CD4-positive, alpha-beta T cell (primary cell): ENCODE data around the gene ATP2A3. TPM values are rescaled to one million over a fixed set of nuclear protein-coding genes. Genes with fewer than 3 reads are reported as not detected.

Experiments
- ATAC-seq: fragments of 200-7000 bp; cut with Tn5 transposase; one replicate; pipeline ENCODE4 v1.10.0; 2022; ENCODE audit warnings: mild to moderate bottlenecking; ENCODE audit not compliant: poor library complexity
- CTCF ChIA-PET: fragments of 350-600 bp; sonication (Branson Sonifier 250); formaldehyde crosslinking; loops from one replicate; lab custom pipeline; 2021; ENCODE audit warnings: antibody characterized with exemption, inconsistent platforms; lab: Charles Lee
- POLR2A ChIA-PET: fragments of 350-600 bp; sonication (Branson Sonifier 250); formaldehyde crosslinking; loops from one replicate; lab custom pipeline; 2021; ENCODE audit warnings: antibody characterized with exemption, inconsistent platforms; lab: Charles Lee
- DNase-seq, 14 experiments: peaks; one replicate each; pipeline ENCODE4 v3.0.0-alpha.2; 2013 to 2020; ENCODE audit warnings: mixed read lengths in 2 of 14
- H3K27ac ChIP-seq, 2 donors: one replicate each; pipeline versions ENCODE4 v1.5.1 to v1.7.0; 2013; ENCODE audit warnings: low read length in 2 of 2, low read depth in 1 of 2, mild to moderate bottlenecking in 1 of 2
- H3K27me3 ChIP-seq, 2 experiments: 1 replicate in 1 of 2; 2 replicates in 1 of 2; pipeline versions ENCODE4 v1.6.1 to v1.7.0; 2013; ENCODE audit warnings: low read length in 2 of 2, control low read depth in 1 of 2, mild to moderate bottlenecking in 1 of 2, moderate library complexity in 1 of 2; ENCODE audit not compliant: insufficient read depth in 2 of 2, control insufficient read depth in 1 of 2
- H3K36me3 ChIP-seq: one replicate; pipeline ENCODE4 v1.6.1; 2013; ENCODE audit warnings: low read length, control low read depth; ENCODE audit not compliant: insufficient read depth
- H3K4me1 ChIP-seq: one replicate; pipeline ENCODE4 v1.6.1; 2013; ENCODE audit warnings: low read length, control low read depth; ENCODE audit not compliant: insufficient read depth
- H3K4me3 ChIP-seq: one replicate; pipeline ENCODE4 v1.5.1; 2013; ENCODE audit warnings: mild to moderate bottlenecking, low read length, moderate library complexity
- H3K9me3 ChIP-seq, 2 experiments: 1 replicate in 1 of 2; 2 replicates in 1 of 2; pipeline versions ENCODE4 v1.6.1 to v1.7.0; 2013; ENCODE audit warnings: low read length in 2 of 2, mild to moderate bottlenecking in 2 of 2, control low read depth in 1 of 2, moderate library complexity in 1 of 2; ENCODE audit not compliant: control insufficient read depth in 1 of 2, insufficient read depth in 1 of 2
- H3K27ac Mint-ChIP-seq: one replicate; pipeline ENCODE4 v1.8.0; 2020; ENCODE audit warnings: mixed read lengths
- H3K27me3 Mint-ChIP-seq: one replicate; pipeline ENCODE4 v1.8.0; 2021; ENCODE audit warnings: mixed read lengths
- H3K36me3 Mint-ChIP-seq: one replicate; pipeline ENCODE4 v1.8.0; 2021; ENCODE audit warnings: low read depth, mixed read lengths
- H3K4me1 Mint-ChIP-seq: one replicate; pipeline ENCODE4 v1.8.0; 2021; ENCODE audit warnings: low read depth, mixed read lengths
- H3K4me3 Mint-ChIP-seq: one replicate; pipeline ENCODE4 v1.8.0; 2020; ENCODE audit warnings: mild to moderate bottlenecking, mixed read lengths
- H3K9me3 Mint-ChIP-seq: one replicate; pipeline ENCODE4 v1.8.0; 2020; ENCODE audit warnings: mixed read lengths
- intact Hi-C, 2 experiments: fragments of 100-400 bp; cut with DNase I in 1 of 2; cut with micrococcal nuclease in 1 of 2; formaldehyde crosslinking; loops; one replicate each; pipeline versions ENCODE4 v1.15.1 to v1.9.0; 2023 to 2025; cut with DNase I, micrococcal nuclease
- polyA plus RNA-seq, 2 donors: library from polyadenylated mRNA; unstranded; fragments of 120-200 nt; gene quantifications; one replicate each; pipeline ENCODE4 v1.2.1, GENCODE V29; 2013
- total RNA-seq, 174 experiments: library from RNA in 2 of 174; stranded (reverse) in 2 of 174; gene quantifications; one replicate each; pipeline ENCODE4 v1.2.3 and lab custom pipeline; 2021 to 2026
- TF ChIP-seq, protein P1 (sequence below): fragments of 200-600 bp; IDR thresholded peaks from one replicate; pipeline ENCODE4 v1.8.0; 2022; ENCODE audit warnings: antibody characterized with exemption, mild to moderate bottlenecking

The ATP2A3 gene
- total RNA-seq (100 to 1,000 TPM; 197 to 199 TPM), total RNA-seq (lab: John Stamatoyannopoulos, UW) (37.5 to 461 (median 222) reads per million in 172 experiments)
- polyA plus RNA-seq (2013, experiment 1 of 2), result 161 TPM
- polyA plus RNA-seq (2013, experiment 2 of 2), result 206 TPM

GRCh38 chr17:3964203-3965117 is at the start of gene ATP2A3:
TSS of gene ATP2A3 (minus strand) at chr17:3964437. CDS start at chr17:3964291, 146 bp downstream.
- Histone ChIP-seq H3K27me3 (no peaks in the 10 kb centered on the region), H3K27ac (peak within 1 kb of the TSS; percentile 57 to 84), H3K36me3 (peaks cover 14% of the 10 kb centered on the region), H3K4me3 (peak within 1 kb of the TSS; percentile 95), H3K4me1 (peaks cover 60% of the 10 kb centered on the region), H3K9me3 (no peaks in the 10 kb centered on the region)
- no peaks in the 10 kb centered on the region for H3K9me3 Mint-ChIP-seq
- no peaks in the 10 kb centered on the region for H3K27me3 Mint-ChIP-seq
- CTCF ChIA-PET, result interaction anchor here (1.2 to 2.7 kb wide), 6 partner anchors 30 to 227 kb away, joined by 3 to 9 read pairs (median 6); partner anchors contain the start of genes CAMKK1 and NCBP3
- POLR2A ChIA-PET, result interaction anchor here (0.6 to 5.6 kb wide), 19 partner anchors 10 to 417 kb away, joined by 3 to 40 read pairs (median 4); partner anchors contain the start of genes CAMKK1, CYB5D2, HASPIN and NCBP3
- peaks cover 59% of the 10 kb centered on the region for H3K4me1 Mint-ChIP-seq
- peak within 1 kb of the TSS; percentile 92 for H3K4me3 Mint-ChIP-seq
- H3K36me3 Mint-ChIP-seq, result peaks cover 34% of the 10 kb centered on the region
- DNase-seq (peak; percentile 35 to 84 (median 66)), ATAC-seq (peak; percentile 67)
- peak within 1 kb of the TSS; percentile 92 for H3K27ac Mint-ChIP-seq
- TF ChIP-seq, protein P1, sequence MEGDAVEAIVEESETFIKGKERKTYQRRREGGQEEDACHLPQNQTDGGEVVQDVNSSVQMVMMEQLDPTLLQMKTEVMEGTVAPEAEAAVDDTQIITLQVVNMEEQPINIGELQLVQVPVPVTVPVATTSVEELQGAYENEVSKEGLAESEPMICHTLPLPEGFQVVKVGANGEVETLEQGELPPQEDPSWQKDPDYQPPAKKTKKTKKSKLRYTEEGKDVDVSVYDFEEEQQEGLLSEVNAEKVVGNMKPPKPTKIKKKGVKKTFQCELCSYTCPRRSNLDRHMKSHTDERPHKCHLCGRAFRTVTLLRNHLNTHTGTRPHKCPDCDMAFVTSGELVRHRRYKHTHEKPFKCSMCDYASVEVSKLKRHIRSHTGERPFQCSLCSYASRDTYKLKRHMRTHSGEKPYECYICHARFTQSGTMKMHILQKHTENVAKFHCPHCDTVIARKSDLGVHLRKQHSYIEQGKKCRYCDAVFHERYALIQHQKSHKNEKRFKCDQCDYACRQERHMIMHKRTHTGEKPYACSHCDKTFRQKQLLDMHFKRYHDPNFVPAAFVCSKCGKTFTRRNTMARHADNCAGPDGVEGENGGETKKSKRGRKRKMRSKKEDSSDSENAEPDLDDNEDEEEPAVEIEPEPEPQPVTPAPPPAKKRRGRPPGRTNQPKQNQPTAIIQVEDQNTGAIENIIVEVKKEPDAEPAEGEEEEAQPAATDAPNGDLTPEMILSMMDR, result no peak
- intact Hi-C loops, result loop anchor here (1.0 to 5.0 kb wide), 5 partner anchors 40 to 178 kb away; partner anchors contain the start of genes CAMKK1 (in 1 of the 2), CYB5D2 (in 1 of the 2), NCBP3 (in 1 of the 2) and ZZEF1 (in 1 of the 2)

GRCh38 chr17:4010754-4011153 is 46.5 kb upstream of the ATP2A3 start:
- Mint-ChIP-seq H3K27me3 (no peaks in the 10 kb centered on the region), H3K9me3 (no peaks in the 10 kb centered on the region), H3K27ac (no peak overlapping the region), H3K4me1 (no peaks in the 10 kb centered on the region), H3K4me3 (no peak overlapping the region), H3K36me3 (peaks cover 85% of the 10 kb centered on the region)
- ATAC-seq (no peak), DNase-seq (no peak)
- Histone ChIP-seq H3K36me3 (peaks cover 87% of the 10 kb centered on the region), H3K27ac (no peak overlapping the region), H3K4me1 (no peaks in the 10 kb centered on the region), H3K4me3 (no peak overlapping the region), H3K27me3 (no peaks in the 10 kb centered on the region), H3K9me3 (no peaks in the 10 kb centered on the region)
- TF ChIP-seq, protein P1, result no peak
- intact Hi-C loops, result no loop called here
- CTCF ChIA-PET, result interaction anchor here (1.1 kb wide), 2 partner anchors 76 to 119 kb away, joined by 3 read pairs; no protein-coding TSS in a partner anchor
- POLR2A ChIA-PET, result no interaction called here

DNA sequence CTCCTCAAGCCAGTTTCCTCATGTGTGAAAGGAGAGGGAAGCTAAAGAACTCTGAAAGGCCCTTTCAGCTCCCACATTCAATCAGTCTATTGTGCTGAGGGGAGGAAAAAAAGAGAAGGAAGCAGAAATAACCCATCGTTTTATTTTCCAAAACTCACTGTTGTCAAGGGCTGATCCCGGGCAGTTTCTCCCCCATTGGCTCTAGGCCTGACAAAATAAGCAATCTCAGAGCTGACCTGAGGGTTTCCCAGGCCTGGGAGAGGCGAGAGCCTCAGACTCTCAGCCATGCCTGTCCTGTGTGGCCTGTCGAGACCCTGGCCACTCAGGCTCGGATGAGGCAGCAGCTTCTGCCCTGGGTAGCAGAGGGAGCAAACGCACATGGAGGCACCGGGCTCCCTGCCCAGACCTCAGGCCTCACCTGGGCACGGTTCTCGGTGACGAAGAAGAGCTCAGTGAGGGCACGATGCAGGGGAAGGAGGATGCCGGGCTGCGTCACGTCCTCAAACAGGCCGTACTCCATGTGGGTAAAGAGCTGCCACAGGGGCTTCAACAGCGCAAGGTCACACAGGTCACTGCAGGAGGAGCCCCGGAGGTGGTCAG is 45.0 kb upstream of the ATP2A3 start:
- no peak overlapping the region for H3K4me3 Mint-ChIP-seq
- no peak for ATAC-seq
- H3K4me1 ChIP-seq, result peaks cover 7% of the 10 kb centered on the region
- CTCF ChIA-PET, result interaction anchor here (1.1 kb wide), 2 partner anchors 13 to 96 kb away, joined by 3 to 4 read pairs; no protein-coding TSS in a partner anchor
- TF ChIP-seq, protein P1, result no peak
- no peak overlapping the region for H3K27ac ChIP-seq
- peaks cover 8% of the 10 kb centered on the region for H3K4me1 Mint-ChIP-seq
- H3K27me3 ChIP-seq, result no peaks in the 10 kb centered on the region
- no peaks in the 10 kb centered on the region for H3K9me3 ChIP-seq
- no peak overlapping the region for H3K4me3 ChIP-seq
- no peak for DNase-seq
- no peaks in the 10 kb centered on the region for H3K9me3 Mint-ChIP-seq
- intact Hi-C loops, result loop anchor here (5.0 to 10.0 kb wide), 2 partner anchors 272 to 274 kb away; no protein-coding TSS in a partner anchor
- H3K36me3 Mint-ChIP-seq, result peaks cover 73% of the 10 kb centered on the region
- H3K27ac Mint-ChIP-seq, result no peak overlapping the region
- no peaks in the 10 kb centered on the region for H3K27me3 Mint-ChIP-seq
- POLR2A ChIA-PET, result interaction anchor here (0.9 kb wide), 1 partner anchor 95 kb away, joined by 3 read pairs; no protein-coding TSS in a partner anchor
- peaks cover 77% of the 10 kb centered on the region for H3K36me3 ChIP-seq
